ENCODE data around the gene PIP4K2B.

The PIP4K2B gene

DNA sequence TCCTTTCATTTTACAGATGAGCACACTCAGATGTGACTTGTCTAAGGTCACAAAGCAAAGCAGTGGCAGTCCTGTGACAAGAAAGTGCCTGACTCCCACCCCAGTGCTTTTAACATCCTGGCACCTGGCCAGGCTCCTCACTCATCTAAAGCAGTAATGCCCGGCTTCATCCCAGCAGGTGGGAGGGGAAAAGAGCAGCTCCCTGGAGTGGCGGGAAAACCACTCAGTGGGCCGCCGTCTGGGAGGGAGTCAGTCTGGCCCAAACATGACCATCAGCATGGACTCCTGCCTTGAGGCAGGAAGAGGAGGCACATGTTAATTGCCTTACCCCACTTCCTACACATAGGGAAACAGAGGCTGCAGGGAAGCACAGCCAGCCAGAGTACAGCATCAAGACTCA is 53.8 kb downstream of the PIP4K2B start:
- TF ChIP-seq TAF1 (IDR thresholded peaks at IDR 0.05; ENCODE audit: borderline replicate concordance, insufficient read depth, low read length) (peak; percentile 30; the same call in 1 of the 2 replicates), POLR2AphosphoS5 (IDR thresholded peaks at IDR 0.05; ENCODE audit: low read depth, low read length) (no peak)

DNA sequence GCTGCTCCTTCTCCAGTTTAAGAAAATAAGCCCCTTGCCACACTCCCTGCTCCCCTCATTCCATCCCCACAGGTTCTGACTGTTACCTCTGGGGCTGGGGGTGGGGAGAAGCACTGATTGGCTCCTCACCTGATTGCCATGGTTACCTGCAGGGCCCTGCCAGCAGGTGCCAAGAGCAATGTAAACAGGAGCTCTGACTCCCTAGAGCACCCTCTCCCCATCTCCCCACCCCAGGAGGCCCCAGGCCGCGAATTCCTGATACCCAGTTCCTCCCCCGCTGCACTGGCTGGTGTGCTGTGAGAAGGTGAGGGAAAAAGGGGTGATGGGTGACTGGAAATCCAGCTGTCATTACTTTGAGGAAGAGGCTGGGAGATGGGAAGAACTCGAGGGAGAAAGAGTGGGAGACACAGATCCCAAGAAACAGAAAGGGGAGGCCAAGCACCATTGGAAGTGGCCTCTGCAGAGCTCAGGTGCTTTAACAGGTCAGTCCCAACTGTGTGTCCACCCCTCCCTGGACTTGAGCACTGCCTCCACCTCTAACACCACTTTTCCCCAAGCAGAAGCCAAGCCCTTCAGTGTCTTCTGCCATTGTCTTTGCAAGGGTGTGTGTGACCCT is 55.7 kb downstream of the PIP4K2B start:
- TF ChIP-seq FOXP2 (optimal IDR thresholded peaks at IDR 0.05; ENCODE audit: borderline replicate concordance, extremely low read depth, extremely low read length, insufficient read depth) (no peak), SIN3A (IDR thresholded peaks at IDR 0.05; ENCODE audit: borderline replicate concordance, insufficient read depth, low read length) (no peak), TAF1 (IDR thresholded peaks at IDR 0.05; ENCODE audit: borderline replicate concordance, insufficient read depth, low read length) (no peak), POLR2AphosphoS5 (IDR thresholded peaks at IDR 0.05; ENCODE audit: low read depth, low read length) (no peak), REST (IDR thresholded peaks at IDR 0.05; ENCODE audit: insufficient read depth in 1 of 2, low read depth in 2 of 2, low read length in 2 of 2) (no peak)

DNA sequence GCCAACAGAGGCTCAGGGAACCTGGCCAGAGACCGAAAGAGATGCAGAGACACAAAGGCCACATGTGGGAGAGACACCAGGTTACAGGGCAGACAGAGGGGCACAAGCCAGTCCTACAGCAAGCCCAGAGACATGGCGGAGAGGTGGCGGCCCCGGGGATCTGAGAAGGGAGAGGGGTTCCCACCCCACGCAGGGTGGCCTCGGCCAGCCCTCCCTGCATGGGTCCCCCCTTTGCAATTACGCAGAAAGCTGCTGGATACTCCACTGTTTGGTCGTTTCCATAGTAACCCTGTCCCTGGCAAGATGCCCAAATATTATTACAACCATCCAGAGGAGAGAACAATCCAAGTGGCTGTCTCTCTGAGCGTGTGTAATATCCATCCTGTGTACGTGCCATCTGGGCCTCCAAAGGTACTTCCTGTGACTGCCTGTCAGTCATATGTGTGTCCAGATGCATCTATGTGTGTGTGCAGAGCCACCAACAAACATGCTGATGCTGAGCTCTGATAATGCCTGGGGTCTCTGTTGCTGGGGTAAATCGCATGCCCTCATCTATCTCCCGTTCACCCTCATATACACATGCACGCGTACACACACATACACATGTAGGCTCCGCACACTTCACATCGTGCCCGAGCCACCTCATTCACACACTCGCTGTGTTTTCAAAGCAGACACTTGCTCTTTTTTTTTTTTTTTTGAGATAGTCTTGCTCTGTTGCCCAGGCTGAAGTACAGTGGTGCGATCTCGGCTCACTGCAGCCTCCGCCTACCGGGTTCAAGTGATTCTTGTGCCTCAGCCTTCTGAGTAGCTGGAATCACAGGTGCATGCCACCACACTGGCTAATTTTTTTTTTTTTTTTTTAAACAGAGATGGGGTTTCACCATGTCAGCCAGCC is 56.7 kb downstream of the PIP4K2B start:
- peak; percentile 73; the same call in 1 of the 2 replicates for TF ChIP-seq SIN3A (IDR thresholded peaks at IDR 0.05; ENCODE audit: borderline replicate concordance, insufficient read depth, low read length)
- TF ChIP-seq REST (IDR thresholded peaks at IDR 0.05; ENCODE audit: insufficient read depth in 1 of 2, low read depth in 2 of 2, low read length in 2 of 2) = 0 out of 4 replicates have a peak, but pooled peaks of 1 of the 2 experiments have one; percentile 9
- no peak; the same call in 1 of the 2 replicates for TF ChIP-seq POLR2AphosphoS5 (IDR thresholded peaks at IDR 0.05; ENCODE audit: low read depth, low read length)
- TF ChIP-seq FOXP2 (optimal IDR thresholded peaks at IDR 0.05; ENCODE audit: borderline replicate concordance, extremely low read depth, extremely low read length, insufficient read depth) = peak; percentile 84

DNA sequence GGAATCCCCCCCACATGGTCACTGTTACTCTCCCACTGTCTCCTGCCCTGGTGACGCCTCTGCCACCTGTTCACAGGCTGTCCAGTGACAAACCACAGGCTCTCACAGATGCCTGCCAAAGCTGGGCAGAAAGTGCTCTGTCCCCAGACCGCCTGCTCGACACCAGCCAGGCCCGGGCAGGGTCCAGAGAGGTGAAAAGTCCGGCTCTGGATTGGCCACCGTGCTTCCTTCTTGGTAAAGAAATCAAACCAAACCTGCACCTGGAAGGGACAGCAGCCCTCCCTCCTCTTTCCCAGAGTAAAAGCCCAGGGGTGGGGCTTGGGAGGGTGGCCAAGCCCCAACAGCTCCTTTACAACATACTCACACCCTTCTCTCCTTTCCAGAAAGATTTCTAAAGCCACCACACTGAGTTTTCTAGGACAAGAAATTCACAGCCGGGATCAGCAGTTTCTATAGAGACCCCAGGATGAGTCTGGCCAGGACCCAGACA is 57.4 kb downstream of the PIP4K2B start:
- TF ChIP-seq SIN3A (IDR thresholded peaks at IDR 0.05; ENCODE audit: borderline replicate concordance, insufficient read depth, low read length) = no peak
- no peak for TF ChIP-seq POLR2AphosphoS5 (IDR thresholded peaks at IDR 0.05; ENCODE audit: low read depth, low read length)
- TF ChIP-seq FOXP2 (optimal IDR thresholded peaks at IDR 0.05; ENCODE audit: borderline replicate concordance, extremely low read depth, extremely low read length, insufficient read depth) = no peak
- TF ChIP-seq REST (IDR thresholded peaks at IDR 0.05; ENCODE audit: insufficient read depth in 1 of 2, low read depth in 2 of 2, low read length in 2 of 2) = no peak
- no peak for TF ChIP-seq TAF1 (IDR thresholded peaks at IDR 0.05; ENCODE audit: borderline replicate concordance, insufficient read depth, low read length)

DNA sequence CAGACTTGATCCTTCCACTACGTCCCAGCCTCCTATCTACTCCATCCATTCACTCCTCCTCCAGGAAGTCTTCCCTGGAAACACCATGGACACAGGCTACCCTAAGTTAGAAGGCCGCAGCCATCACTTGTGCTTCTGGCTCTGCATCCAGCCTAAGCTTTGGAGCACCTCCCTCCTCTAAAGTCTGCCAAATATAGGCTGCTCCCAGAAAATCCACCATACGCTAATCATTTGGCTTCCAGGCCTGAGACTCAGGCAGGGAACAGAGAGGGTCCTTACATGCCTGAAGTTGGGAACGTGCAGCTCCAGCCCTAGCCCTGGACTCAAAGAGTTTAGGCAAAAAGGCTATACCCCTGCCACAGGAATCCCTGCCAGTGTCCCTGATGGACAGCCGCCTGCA is 57.9 kb downstream of the PIP4K2B start:
- TF ChIP-seq TAF1 (IDR thresholded peaks at IDR 0.05; ENCODE audit: borderline replicate concordance, insufficient read depth, low read length) (no peak), SIN3A (IDR thresholded peaks at IDR 0.05; ENCODE audit: borderline replicate concordance, insufficient read depth, low read length) (no peak), REST (IDR thresholded peaks at IDR 0.05; ENCODE audit: insufficient read depth in 1 of 2, low read depth in 2 of 2, low read length in 2 of 2) (no peak), POLR2AphosphoS5 (IDR thresholded peaks at IDR 0.05; ENCODE audit: low read depth, low read length) (no peak), FOXP2 (optimal IDR thresholded peaks at IDR 0.05; ENCODE audit: borderline replicate concordance, extremely low read depth, extremely low read length, insufficient read depth) (no peak)
